ENCODE results near the gene GALNT12. TPM values are rescaled to one million over a fixed set of nuclear protein-coding genes. Genes with fewer than 3 reads are reported as not detected.

GALNT12 gene
- total RNA-seq, 1 experiment from 2014 or later = 3.3 TPM

DNA sequence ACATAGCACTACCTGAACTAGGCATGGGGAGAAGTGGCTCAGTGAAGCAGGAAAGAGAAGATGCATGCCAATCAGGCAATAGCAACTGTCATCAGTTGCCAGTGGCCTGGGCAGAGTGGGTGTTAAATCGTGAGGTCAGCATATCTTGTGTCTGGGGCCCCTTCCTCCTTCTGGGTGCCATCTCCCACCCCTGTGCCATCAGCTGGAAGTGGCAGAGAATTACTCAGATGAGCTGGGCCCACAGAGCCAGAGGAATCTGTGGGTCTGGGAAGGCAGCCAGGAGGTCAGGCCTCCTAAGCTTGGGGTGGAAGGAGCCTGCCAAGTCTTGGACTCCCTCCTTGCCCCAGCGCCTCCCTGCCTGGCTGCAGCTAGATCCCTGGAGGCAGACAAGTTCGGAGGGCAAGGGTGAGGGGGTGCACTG lies 66.5 kb downstream of the GALNT12 start:
- H3K27me3 ChIP-seq (ENCODE audit: control insufficient read depth, insufficient read depth, low read length) = no peaks in the 10 kb centered on the region
- no peaks in the 10 kb centered on the region for H3K4me1 ChIP-seq (ENCODE audit: control insufficient read depth, insufficient read depth, low read length)
- TF ChIP-seq TCF7L2 (IDR thresholded peaks at IDR 0.05; ENCODE audit: low read depth, low read length) = no peak
- TF ChIP-seq, protein P1, sequence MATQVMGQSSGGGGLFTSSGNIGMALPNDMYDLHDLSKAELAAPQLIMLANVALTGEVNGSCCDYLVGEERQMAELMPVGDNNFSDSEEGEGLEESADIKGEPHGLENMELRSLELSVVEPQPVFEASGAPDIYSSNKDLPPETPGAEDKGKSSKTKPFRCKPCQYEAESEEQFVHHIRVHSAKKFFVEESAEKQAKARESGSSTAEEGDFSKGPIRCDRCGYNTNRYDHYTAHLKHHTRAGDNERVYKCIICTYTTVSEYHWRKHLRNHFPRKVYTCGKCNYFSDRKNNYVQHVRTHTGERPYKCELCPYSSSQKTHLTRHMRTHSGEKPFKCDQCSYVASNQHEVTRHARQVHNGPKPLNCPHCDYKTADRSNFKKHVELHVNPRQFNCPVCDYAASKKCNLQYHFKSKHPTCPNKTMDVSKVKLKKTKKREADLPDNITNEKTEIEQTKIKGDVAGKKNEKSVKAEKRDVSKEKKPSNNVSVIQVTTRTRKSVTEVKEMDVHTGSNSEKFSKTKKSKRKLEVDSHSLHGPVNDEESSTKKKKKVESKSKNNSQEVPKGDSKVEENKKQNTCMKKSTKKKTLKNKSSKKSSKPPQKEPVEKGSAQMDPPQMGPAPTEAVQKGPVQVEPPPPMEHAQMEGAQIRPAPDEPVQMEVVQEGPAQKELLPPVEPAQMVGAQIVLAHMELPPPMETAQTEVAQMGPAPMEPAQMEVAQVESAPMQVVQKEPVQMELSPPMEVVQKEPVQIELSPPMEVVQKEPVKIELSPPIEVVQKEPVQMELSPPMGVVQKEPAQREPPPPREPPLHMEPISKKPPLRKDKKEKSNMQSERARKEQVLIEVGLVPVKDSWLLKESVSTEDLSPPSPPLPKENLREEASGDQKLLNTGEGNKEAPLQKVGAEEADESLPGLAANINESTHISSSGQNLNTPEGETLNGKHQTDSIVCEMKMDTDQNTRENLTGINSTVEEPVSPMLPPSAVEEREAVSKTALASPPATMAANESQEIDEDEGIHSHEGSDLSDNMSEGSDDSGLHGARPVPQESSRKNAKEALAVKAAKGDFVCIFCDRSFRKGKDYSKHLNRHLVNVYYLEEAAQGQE (IDR thresholded peaks at IDR 0.05; ENCODE audit: insufficient read depth in 1 of 2, low read depth in 2 of 2, low read length in 1 of 2) = no peak
- TF ChIP-seq, protein P2, sequence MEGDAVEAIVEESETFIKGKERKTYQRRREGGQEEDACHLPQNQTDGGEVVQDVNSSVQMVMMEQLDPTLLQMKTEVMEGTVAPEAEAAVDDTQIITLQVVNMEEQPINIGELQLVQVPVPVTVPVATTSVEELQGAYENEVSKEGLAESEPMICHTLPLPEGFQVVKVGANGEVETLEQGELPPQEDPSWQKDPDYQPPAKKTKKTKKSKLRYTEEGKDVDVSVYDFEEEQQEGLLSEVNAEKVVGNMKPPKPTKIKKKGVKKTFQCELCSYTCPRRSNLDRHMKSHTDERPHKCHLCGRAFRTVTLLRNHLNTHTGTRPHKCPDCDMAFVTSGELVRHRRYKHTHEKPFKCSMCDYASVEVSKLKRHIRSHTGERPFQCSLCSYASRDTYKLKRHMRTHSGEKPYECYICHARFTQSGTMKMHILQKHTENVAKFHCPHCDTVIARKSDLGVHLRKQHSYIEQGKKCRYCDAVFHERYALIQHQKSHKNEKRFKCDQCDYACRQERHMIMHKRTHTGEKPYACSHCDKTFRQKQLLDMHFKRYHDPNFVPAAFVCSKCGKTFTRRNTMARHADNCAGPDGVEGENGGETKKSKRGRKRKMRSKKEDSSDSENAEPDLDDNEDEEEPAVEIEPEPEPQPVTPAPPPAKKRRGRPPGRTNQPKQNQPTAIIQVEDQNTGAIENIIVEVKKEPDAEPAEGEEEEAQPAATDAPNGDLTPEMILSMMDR (IDR thresholded peaks at IDR 0.05) = no peak
- no peak for TF ChIP-seq SIN3A (IDR thresholded peaks at IDR 0.05; ENCODE audit: borderline replicate concordance, insufficient read depth, low read depth, low read length)
- no peak for TF ChIP-seq POLR2AphosphoS5 (IDR thresholded peaks at IDR 0.05; ENCODE audit: low read depth, low read length)
- no TSS peak for BruUV-seq (replicated peaks)
- in situ Hi-C loops (cut with HindIII; ENCODE audit: low pct_unique_long_range_greater_than_20kb, low sequenced_read_pairs) (no loop called here), intact Hi-C loops (cut with micrococcal nuclease; ENCODE audit: unreplicated experiment) (no loop called here)
- no peak overlapping the region for H3K4me3 ChIP-seq (ENCODE audit: low read depth in 2 of 2, low read length in 2 of 2)
- ChIA-PET POLR2A (no interaction called here), CTCF (no interaction called here)
- no peak overlapping the region for H3K27ac ChIP-seq (ENCODE audit: low read length)
- H3K9me3 ChIP-seq (ENCODE audit: control insufficient read depth, insufficient read depth, low read depth, low read length) = no peaks in the 10 kb centered on the region
- ATAC-seq (no peak), DNase-seq (ENCODE audit: low read depth, low spot score) (no peak)
- H3K36me3 ChIP-seq (ENCODE audit: control insufficient read depth, insufficient read depth, low read length) = no peaks in the 10 kb centered on the region

- POLR2A ChIA-PET = no interaction called here
- in situ Hi-C loops (cut with HindIII; ENCODE audit: low pct_unique_long_range_greater_than_20kb, low sequenced_read_pairs) = no loop called here
These were observed 67.3 kb downstream of the GALNT12 start for GRCh38 chr9:98874721-98875255.

More at GRCh38 chr9:98874721-98875255, 67.3 kb downstream of the GALNT12 start:
- TF ChIP-seq, protein P1 (IDR thresholded peaks at IDR 0.05; ENCODE audit: insufficient read depth in 1 of 2, low read depth in 2 of 2, low read length in 1 of 2) = no peak
- no peak for TF ChIP-seq SIN3A (IDR thresholded peaks at IDR 0.05; ENCODE audit: borderline replicate concordance, insufficient read depth, low read depth, low read length)
- TF ChIP-seq TCF7L2 (IDR thresholded peaks at IDR 0.05; ENCODE audit: low read depth, low read length) = no peak
- no peak for TF ChIP-seq POLR2AphosphoS5 (IDR thresholded peaks at IDR 0.05; ENCODE audit: low read depth, low read length)
- TF ChIP-seq, protein P2 (IDR thresholded peaks at IDR 0.05) = no peak
- no peak overlapping the region for H3K4me3 ChIP-seq (ENCODE audit: low read depth in 2 of 2, low read length in 2 of 2)
- CTCF ChIA-PET = no interaction called here
- BruUV-seq (replicated peaks) = no TSS peak
- no peaks in the 10 kb centered on the region for H3K9me3 ChIP-seq (ENCODE audit: control insufficient read depth, insufficient read depth, low read depth, low read length)
- ATAC-seq (no peak), DNase-seq (ENCODE audit: low read depth, low spot score) (no peak)
- no peaks in the 10 kb centered on the region for H3K4me1 ChIP-seq (ENCODE audit: control insufficient read depth, insufficient read depth, low read length)
- no peaks in the 10 kb centered on the region for H3K27me3 ChIP-seq (ENCODE audit: control insufficient read depth, insufficient read depth, low read length)
- H3K36me3 ChIP-seq (ENCODE audit: control insufficient read depth, insufficient read depth, low read length) = no peaks in the 10 kb centered on the region
- intact Hi-C loops (cut with micrococcal nuclease; ENCODE audit: unreplicated experiment) = no loop called here
- no peak overlapping the region for H3K27ac ChIP-seq (ENCODE audit: low read length)
